Large intestine (tissue), 3 donors: ENCODE results near the gene KIF13A. TPM values are rescaled to one million over a fixed set of nuclear protein-coding genes. Genes with fewer than 3 reads are reported as not detected.

Experiments
- DNase-seq, 2 donors: peaks; one replicate each; pipeline versions ENCODE4 v3.0.0 to v3.0.0-alpha.2; 2013
- H3K27ac ChIP-seq: one replicate; pipeline ENCODE4 v1.5.1; 2013; ENCODE audit warnings: low read length
- H3K27me3 ChIP-seq: 2 replicates; pipeline ENCODE4 v1.6.1; 2013; ENCODE audit warnings: low read length; ENCODE audit not compliant: control insufficient read depth, insufficient read depth
- H3K36me3 ChIP-seq: 2 replicates; pipeline ENCODE4 v1.6.1; 2013; ENCODE audit warnings: low read length; ENCODE audit not compliant: control insufficient read depth, insufficient read depth
- H3K4me1 ChIP-seq: one replicate; pipeline ENCODE4 v1.6.1; 2013; ENCODE audit warnings: low read length; ENCODE audit not compliant: control insufficient read depth, insufficient read depth
- H3K4me3 ChIP-seq: one replicate; pipeline ENCODE4 v1.5.1; 2013; ENCODE audit warnings: low read length
- H3K9me3 ChIP-seq: one replicate; pipeline ENCODE4 v1.6.1; 2013; ENCODE audit warnings: mild to moderate bottlenecking, low read depth, low read length, moderate library complexity; ENCODE audit not compliant: control insufficient read depth
- WGBS: methylation state at CpG from one replicate; pipeline ENCODE4 v1.1.5; 2013; ENCODE audit warnings: low lambda C conversion rate; ENCODE audit not compliant: insufficient coverage; 5-methylcytosine and 5-hydroxymethylcytosine counted together
- polyA plus RNA-seq: library from polyadenylated mRNA; unstranded; fragments of 120-200 nt; gene quantifications from one replicate; pipeline ENCODE4 v1.2.1, GENCODE V29; 2013

KIF13A gene
- polyA plus RNA-seq, 1 donor, result 34.4 TPM

DNA sequence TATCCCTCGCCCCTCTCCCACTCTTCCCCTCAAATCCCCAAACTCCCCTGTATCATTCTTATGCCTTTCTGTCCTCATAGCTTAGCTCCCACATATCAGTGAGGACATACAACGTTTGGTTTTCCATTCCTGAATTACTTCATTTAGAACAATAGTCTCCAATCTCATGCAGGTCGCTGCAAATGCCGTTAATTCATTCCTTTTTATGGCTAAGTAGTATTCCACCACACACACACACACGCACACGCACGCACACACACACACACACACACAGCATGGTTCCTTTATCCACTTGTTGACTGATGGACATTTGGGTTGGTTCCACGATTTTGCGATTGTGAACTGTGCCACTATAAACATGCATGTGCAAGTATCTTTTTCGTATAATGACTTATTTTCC is 112.7 kb downstream of the KIF13A start:
- Histone ChIP-seq H3K27me3 (no peaks in the 10 kb centered on the region), H3K4me3 (no peak overlapping the region), H3K4me1 (peaks cover 12% of the 10 kb centered on the region), H3K27ac (no peak overlapping the region), H3K36me3 (peaks cover 7% of the 10 kb centered on the region), H3K9me3 (no peaks in the 10 kb centered on the region)
- 100% methylated on average over 1 of the region's 10 CpGs for WGBS
- no peak for DNase-seq

DNA sequence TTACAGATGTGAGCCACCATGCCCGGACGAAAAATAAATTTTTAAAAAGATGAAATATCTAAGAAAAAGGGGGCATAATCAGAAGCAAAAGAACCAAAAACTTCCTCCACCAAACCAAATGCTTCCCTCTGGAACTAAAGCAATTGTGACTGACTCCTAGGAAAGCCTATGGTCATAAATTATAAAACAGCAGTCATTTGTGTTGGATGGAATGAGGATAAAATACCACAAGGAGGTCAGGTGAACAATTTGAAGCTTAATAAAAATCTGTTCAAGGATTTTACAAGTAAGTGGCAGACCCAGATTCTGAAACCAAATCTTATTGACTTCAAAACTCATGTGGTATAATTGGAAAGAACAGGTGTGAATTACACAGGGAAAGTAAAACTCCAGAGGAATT is 114.5 kb downstream of the KIF13A start:
- no CpG with 5 or more reads among the region's 2 CpGs for WGBS

DNA sequence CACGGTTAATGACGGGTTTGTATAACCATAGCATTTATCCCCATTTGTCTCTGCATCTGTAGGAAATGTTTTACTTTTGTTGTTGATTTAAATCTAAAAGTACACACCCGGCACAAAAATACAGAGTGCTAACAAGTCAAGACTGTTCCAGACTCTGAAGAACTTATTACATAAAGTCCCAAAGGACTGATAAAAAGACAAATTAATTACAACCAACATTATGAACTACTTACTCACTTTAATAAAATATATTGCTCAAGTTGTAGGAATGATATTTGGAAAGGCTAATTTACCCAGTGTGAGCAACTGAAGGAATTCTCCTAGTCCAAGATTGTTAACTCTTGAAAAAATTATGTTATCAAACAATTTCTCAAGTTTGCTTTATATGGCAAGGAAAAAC is 115.6 kb downstream of the KIF13A start:
- Histone ChIP-seq H3K27ac (no peak overlapping the region), H3K36me3 (peaks cover 7% of the 10 kb centered on the region), H3K9me3 (no peaks in the 10 kb centered on the region), H3K27me3 (no peaks in the 10 kb centered on the region), H3K4me3 (no peak overlapping the region), H3K4me1 (peaks cover 10% of the 10 kb centered on the region)
- no CpG with 5 or more reads among the region's 3 CpGs for WGBS
- DNase-seq, result no peak

More for the DNA sequence above, 114.5 kb downstream of the KIF13A start:
- no peak overlapping the region for H3K27ac ChIP-seq
- DNase-seq, result no peak
- H3K4me3 ChIP-seq, result no peak overlapping the region
- no peaks in the 10 kb centered on the region for H3K9me3 ChIP-seq
- H3K36me3 ChIP-seq, result peaks cover 7% of the 10 kb centered on the region
- no peaks in the 10 kb centered on the region for H3K27me3 ChIP-seq
- peaks cover 10% of the 10 kb centered on the region for H3K4me1 ChIP-seq

DNA sequence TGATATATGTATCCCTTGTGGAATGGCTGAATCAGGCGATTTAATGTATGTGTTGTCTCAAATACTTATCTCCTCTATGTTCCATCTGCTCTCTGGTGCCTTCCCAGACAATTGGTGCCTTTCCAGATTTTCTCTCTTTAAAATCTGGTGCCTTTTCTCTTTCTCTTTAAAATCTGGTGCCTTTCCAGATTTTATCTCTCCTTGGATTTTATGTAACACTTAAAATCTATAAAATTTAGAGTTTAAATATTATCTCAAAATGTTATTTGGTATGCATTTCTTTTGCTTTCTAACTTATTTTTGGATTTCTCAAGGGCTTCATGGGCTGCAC is 116.3 kb downstream of the KIF13A start:
- 100% methylated on average over 1 of the region's 1 CpG for WGBS
- no peak for DNase-seq
- Histone ChIP-seq H3K27me3 (no peaks in the 10 kb centered on the region), H3K36me3 (peaks cover 7% of the 10 kb centered on the region), H3K4me1 (peaks cover 6% of the 10 kb centered on the region), H3K27ac (no peak overlapping the region), H3K9me3 (no peaks in the 10 kb centered on the region), H3K4me3 (no peak overlapping the region)

DNA sequence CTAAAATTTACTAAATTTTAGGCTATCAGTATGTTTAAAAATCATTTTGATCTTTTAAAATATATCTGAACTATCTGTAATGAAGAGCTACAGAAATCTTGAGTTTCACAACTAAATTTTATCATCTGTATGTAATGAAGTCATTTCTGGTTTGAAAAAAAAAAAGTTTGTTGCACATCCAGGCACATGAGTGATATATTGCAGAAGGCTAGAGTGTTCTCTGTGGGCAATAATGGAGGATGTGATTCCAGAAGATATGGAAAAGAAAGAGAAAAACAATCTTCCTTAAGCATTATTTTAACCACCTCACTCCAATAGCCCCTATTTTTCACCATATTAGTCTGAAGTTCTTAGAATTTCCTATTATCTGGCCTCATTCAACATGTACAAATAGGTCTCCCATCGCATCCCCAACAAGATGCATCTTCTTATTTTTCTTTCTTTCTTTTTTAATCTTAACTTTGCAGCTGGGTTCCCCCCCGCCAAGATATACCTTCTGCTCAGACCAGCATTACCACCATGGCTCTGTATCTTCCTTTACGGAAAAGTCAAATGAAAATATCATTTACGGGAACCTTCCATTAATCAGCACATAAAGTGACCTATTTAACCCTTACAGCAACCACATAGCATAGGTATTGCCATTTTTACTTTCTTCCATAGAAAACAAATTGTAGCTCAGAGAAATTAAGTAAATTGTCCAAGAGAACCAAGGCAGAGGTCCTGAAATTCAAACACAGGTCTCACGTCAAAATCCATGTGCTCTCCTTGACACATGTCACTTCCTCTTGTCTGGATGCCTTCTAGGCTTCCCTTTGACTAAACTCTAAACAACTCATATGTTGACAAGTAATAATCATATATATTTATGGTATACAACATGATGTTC is 116.9 kb downstream of the KIF13A start:
- H3K4me3 ChIP-seq, result no peak overlapping the region
- H3K9me3 ChIP-seq, result no peaks in the 10 kb centered on the region
- DNase-seq, result no peak
- H3K36me3 ChIP-seq, result peaks cover 7% of the 10 kb centered on the region
- no peaks in the 10 kb centered on the region for H3K27me3 ChIP-seq
- WGBS, result 100% methylated on average over 2 of the region's 5 CpGs
- H3K4me1 ChIP-seq, result peaks cover under 1% of the 10 kb centered on the region
- H3K27ac ChIP-seq, result no peak overlapping the region

DNA sequence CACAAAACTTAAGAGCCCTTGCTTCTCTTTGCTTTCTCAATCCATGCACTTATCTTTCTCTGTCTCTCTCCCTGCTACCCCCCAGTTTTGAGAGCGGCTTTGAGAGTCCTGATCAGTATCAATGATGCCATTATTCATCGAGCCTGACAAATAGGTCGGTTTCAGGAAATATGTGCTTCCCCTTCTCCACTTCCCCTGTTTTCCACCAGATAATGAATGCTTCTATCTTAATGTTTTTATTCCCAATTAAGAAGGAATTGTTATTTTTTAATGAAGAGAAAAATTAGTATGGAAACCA is 117.7 kb downstream of the KIF13A start:
- Histone ChIP-seq H3K27ac (no peak overlapping the region), H3K36me3 (peaks cover 7% of the 10 kb centered on the region), H3K4me3 (no peak overlapping the region), H3K27me3 (no peaks in the 10 kb centered on the region), H3K4me1 (no peaks in the 10 kb centered on the region), H3K9me3 (no peaks in the 10 kb centered on the region)
- WGBS, result no CpG with 5 or more reads among the region's 3 CpGs
- no peak for DNase-seq

DNA sequence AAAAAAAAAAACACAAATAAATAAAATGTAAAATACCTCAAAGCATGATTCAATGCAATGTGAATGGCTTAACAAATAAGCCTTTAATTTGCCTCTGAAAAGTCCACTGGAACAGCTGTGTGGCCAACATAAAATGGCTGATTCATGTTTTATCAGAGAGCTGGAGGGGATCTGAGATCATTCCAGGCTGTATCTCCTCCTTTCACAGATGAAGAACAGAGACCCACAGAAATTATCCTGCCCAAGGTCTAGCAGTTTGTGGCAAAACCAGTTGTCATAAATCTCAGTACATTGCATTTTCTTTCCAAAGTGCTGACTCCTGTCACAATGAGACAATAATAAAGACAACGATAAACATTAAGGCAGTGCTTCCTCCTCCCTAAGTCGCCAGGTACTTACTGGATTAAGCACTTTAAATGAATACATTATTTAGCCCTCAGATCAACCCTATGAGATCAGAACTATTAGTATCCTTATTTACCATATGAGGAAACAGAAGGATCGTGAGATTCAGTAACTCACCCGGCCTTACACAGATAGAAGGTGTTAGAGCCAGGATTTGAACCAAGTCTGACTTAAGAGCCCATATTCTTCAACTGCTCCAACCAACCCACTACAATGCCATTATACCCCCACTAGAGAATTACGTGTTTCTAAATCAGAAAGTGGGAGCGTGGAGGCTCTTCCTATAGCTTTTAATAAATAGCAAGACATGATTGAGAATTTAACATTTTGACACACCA is 118.3 kb downstream of the KIF13A start:
- Histone ChIP-seq H3K9me3 (no peaks in the 10 kb centered on the region), H3K36me3 (peaks cover 7% of the 10 kb centered on the region), H3K27me3 (no peaks in the 10 kb centered on the region), H3K4me1 (no peaks in the 10 kb centered on the region), H3K27ac (no peak overlapping the region), H3K4me3 (no peak overlapping the region)
- DNase-seq, result no peak
- WGBS, result 92% methylated on average over 2 of the region's 6 CpGs

DNA sequence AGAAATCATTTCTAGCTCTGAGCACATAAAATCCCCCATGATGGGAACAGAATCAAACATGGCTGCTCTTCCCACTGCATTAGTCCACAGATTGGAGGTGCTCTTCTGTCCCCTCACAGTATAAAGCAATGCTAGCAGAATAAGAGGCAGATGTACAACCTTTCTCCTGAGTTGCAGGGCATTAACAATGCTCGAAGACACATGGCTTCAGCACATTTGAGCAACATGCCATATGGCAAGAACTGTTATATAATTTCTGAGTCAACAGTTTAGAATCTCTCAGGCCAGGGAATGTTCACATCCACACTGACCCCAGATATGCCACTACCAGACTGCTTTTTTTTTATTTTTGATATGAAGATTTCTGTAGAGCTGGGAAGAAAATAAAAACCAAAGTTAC is 119.6 kb downstream of the KIF13A start:
- Histone ChIP-seq H3K9me3 (no peaks in the 10 kb centered on the region), H3K36me3 (peaks cover 7% of the 10 kb centered on the region), H3K27me3 (no peaks in the 10 kb centered on the region), H3K4me1 (no peaks in the 10 kb centered on the region), H3K4me3 (no peak overlapping the region), H3K27ac (no peak overlapping the region)
- no CpG with 5 or more reads among the region's 1 CpG for WGBS
- DNase-seq, result no peak

DNA sequence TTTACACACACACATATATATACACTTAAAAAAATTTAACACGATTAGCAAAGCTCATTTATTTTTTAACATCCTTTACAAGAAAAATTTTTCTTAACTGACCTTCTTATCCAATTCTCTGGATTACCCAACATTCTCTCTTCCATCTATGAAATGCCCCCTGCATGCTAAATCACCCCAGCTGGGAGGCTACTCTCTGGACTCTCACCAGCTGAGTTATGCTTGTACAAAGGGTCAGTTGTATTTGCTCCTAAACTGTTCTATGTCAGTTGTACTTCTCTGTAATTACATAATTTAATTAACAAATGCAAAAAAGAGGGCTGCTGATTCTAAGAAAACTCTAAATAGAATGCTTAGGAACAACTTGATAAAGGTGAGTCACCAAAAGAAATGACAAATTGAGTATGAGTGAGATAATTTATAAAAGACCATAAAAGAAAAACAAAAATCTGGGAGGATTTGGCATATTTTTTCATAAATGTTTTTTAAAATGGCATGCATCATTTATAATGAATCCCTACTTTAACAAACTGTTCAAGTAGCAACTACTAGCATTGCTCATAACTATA is 120.5 kb downstream of the KIF13A start:
- H3K9me3 ChIP-seq, result no peaks in the 10 kb centered on the region
- H3K27ac ChIP-seq, result no peak overlapping the region
- H3K27me3 ChIP-seq, result no peaks in the 10 kb centered on the region
- WGBS, result no CpG with 5 or more reads among the region's 1 CpG
- H3K4me1 ChIP-seq, result no peaks in the 10 kb centered on the region
- DNase-seq, result no peak
- peaks cover 3% of the 10 kb centered on the region for H3K36me3 ChIP-seq
- H3K4me3 ChIP-seq, result no peak overlapping the region

DNA sequence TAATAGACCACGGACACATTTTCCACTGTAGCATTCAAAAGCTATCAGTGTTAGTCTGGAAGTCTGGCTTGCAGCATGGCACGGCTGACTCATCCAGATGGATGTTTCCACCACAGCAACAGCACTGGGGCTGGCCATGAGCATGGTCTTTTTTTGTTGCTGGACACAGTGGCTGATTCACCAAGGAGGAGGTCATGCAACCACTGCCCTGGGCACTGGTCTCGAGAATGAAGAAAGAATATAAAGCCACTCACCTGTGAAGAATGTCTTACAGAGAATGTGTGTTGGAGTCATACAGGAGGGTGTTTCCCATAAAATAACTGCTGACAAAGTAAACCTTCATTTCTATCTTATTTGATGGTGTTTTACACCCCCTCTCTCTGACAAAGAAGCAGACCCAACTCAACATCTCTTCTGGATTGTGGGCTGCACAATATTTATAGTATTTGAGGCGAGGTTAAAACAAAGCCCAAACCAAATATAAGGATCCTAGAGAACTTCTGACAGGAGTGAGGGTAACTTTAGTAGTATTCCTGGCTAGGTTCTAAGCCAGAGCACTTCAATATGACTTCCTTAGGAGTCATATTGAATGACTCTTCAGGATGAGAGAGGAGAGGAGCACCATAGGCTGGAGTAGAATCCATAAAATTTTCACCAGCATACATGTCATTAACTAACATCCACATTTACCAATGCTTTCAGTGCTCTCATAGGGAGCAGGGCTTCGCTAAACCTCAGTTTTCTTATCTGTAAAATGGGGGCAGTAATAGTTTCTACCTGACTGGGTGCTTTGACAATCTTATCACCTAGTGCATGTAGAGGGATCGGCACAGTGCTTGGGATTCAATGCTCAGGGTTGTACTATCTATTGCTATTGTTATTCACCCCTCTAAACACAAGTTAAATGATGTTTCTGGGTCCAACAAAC is 121.4 kb downstream of the KIF13A start:
- no peak overlapping the region for H3K27ac ChIP-seq
- DNase-seq, result no peak

More for the DNA sequence above, 121.4 kb downstream of the KIF13A start:
- H3K27me3 ChIP-seq, result no peaks in the 10 kb centered on the region
- H3K36me3 ChIP-seq, result peaks cover 3% of the 10 kb centered on the region
- H3K4me3 ChIP-seq, result no peak overlapping the region
- H3K4me1 ChIP-seq, result no peaks in the 10 kb centered on the region
- no CpG with 5 or more reads among the region's 6 CpGs for WGBS
- no peaks in the 10 kb centered on the region for H3K9me3 ChIP-seq
